ENCODE results near the gene HMGCR. TPM values are rescaled to one million over a fixed set of nuclear protein-coding genes. Genes with fewer than 3 reads are reported as not detected.

HMGCR gene
- total RNA-seq, 6 donors from 2014 or later: 29.3 to 93.7 (median 72.5) TPM

GRCh38 chr5:75351139-75351926 lies 14.3 kb downstream of the HMGCR start:
- Histone ChIP-seq H3K4me3 (no peak overlapping the region), H3K9me3 (no peaks in the 10 kb centered on the region), H3K4me1 (no peaks in the 10 kb centered on the region), H3K36me3 (peaks cover 19 to 98% (median 69%) of the 10 kb centered on the region in 4 donors), H3K27me3 (no peaks in the 10 kb centered on the region), H3K27ac (no peak overlapping the region)
- no peak for ATAC-seq (ENCODE audit: low FRiP score in 2 of 2)
- WGBS, 2 donors: 89 to 90% methylated on average over 7 of the region's 7 CpGs
- TF ChIP-seq CTCF (IDR thresholded peaks at IDR 0.05) (no peak), POLR2AphosphoS5 (IDR thresholded peaks at IDR 0.05) (no peak), POLR2A (IDR thresholded peaks at IDR 0.05) (no peak), EP300 (IDR thresholded peaks at IDR 0.05) (no peak)
- no peak for DNase-seq

- no peak overlapping the region for H3K4me3 ChIP-seq
- H3K4me1 ChIP-seq: no peaks in the 10 kb centered on the region
- no peaks in the 10 kb centered on the region for H3K9me3 ChIP-seq
- WGBS, 2 donors: 96% methylated on average over 6 of the region's 6 CpGs
- TF ChIP-seq EP300 (IDR thresholded peaks at IDR 0.05) (no peak), POLR2AphosphoS5 (IDR thresholded peaks at IDR 0.05) (no peak), POLR2A (IDR thresholded peaks at IDR 0.05) (no peak), CTCF (IDR thresholded peaks at IDR 0.05) (no peak)
- ATAC-seq (ENCODE audit: low FRiP score in 2 of 2): no peak
- no peak for DNase-seq
- no peaks in the 10 kb centered on the region for H3K27me3 ChIP-seq
- peaks cover 36 to 98% (median 81%) of the 10 kb centered on the region in 4 donors for H3K36me3 ChIP-seq
- no peak overlapping the region for H3K27ac ChIP-seq
These were observed 18.2 kb downstream of the HMGCR start for GRCh38 chr5:75355236-75355635.

GRCh38 chr5:75356719-75357118 lies 19.7 kb downstream of the HMGCR start:
- Histone ChIP-seq H3K4me3 (no peak overlapping the region), H3K36me3 (peaks cover 36 to 97% (median 78%) of the 10 kb centered on the region in 4 donors), H3K27ac (no peak overlapping the region), H3K9me3 (no peaks in the 10 kb centered on the region), H3K27me3 (no peaks in the 10 kb centered on the region), H3K4me1 (no peaks in the 10 kb centered on the region)
- TF ChIP-seq POLR2A (IDR thresholded peaks at IDR 0.05) (no peak), POLR2AphosphoS5 (IDR thresholded peaks at IDR 0.05) (no peak), CTCF (IDR thresholded peaks at IDR 0.05) (no peak), EP300 (IDR thresholded peaks at IDR 0.05) (no peak)
- WGBS, 2 donors: 92 to 99% methylated on average over 7 of the region's 7 CpGs
- ATAC-seq (ENCODE audit: low FRiP score in 2 of 2) (no peak), DNase-seq (no peak)

- Histone ChIP-seq H3K4me1 (peaks cover 0 to 4% (median 0%) of the 10 kb centered on the region in 4 donors), H3K27me3 (no peaks in the 10 kb centered on the region), H3K36me3 (peaks cover 30 to 92% (median 67%) of the 10 kb centered on the region in 4 donors), H3K27ac (no peak overlapping the region), H3K4me3 (no peak overlapping the region), H3K9me3 (no peaks in the 10 kb centered on the region)
- ATAC-seq (ENCODE audit: low FRiP score in 2 of 2) (no peak), DNase-seq (no peak)
- TF ChIP-seq EP300 (IDR thresholded peaks at IDR 0.05) (no peak), CTCF (IDR thresholded peaks at IDR 0.05) (no peak), POLR2A (IDR thresholded peaks at IDR 0.05) (no peak), POLR2AphosphoS5 (IDR thresholded peaks at IDR 0.05) (no peak)
- 83 to 87% methylated on average over 3 of the region's 3 CpGs for whole genome bisulfite sequencing, 2 donors
These were observed 21.1 kb downstream of the HMGCR start for GRCh38 chr5:75358117-75358516.

GRCh38 chr5:75361310-75361709 lies 24.3 kb downstream of the HMGCR start:
- Histone ChIP-seq H3K36me3 (peaks cover 23 to 63% (median 45%) of the 10 kb centered on the region in 4 donors), H3K4me1 (peaks cover 0 to 11% (median 5%) of the 10 kb centered on the region in 4 donors), H3K27me3 (no peaks in the 10 kb centered on the region), H3K9me3 (no peaks in the 10 kb centered on the region), H3K4me3 (no peak overlapping the region), H3K27ac (no peak overlapping the region)
- no peak for TF ChIP-seq POLR2A (IDR thresholded peaks at IDR 0.05)
- no peak for TF ChIP-seq POLR2AphosphoS5 (IDR thresholded peaks at IDR 0.05)
- TF ChIP-seq CTCF (IDR thresholded peaks at IDR 0.05): no peak
- no peak for TF ChIP-seq EP300 (IDR thresholded peaks at IDR 0.05)
- no peak for ATAC-seq (ENCODE audit: low FRiP score in 2 of 2)
- DNase-seq: no peak
- WGBS, 2 donors: 76 to 77% methylated on average over 4 of the region's 4 CpGs
